GM15510 (cell line): ENCODE data around the gene WDR38.

ENCODE experiments used
- POLR2A ChIP-seq: IDR thresholded peaks from 3 replicates; pipeline ENCODE4 v1.6.1; 2011; ENCODE audit warnings: borderline replicate concordance; ENCODE audit not compliant: insufficient read length; ENCODE audit errors: extremely low read depth

Gene WDR38

GRCh38 chr9:124820698-124821623, 32.3 kb upstream of the WDR38 start:
- no peak for TF ChIP-seq POLR2A

GRCh38 chr9:124828489-124829333, 24.5 kb upstream of the WDR38 start:
- TF ChIP-seq POLR2A, result no peak

GRCh38 chr9:124829334-124829669, 24.0 kb upstream of the WDR38 start:
- TF ChIP-seq POLR2A, result no peak

GRCh38 chr9:124830593-124830992, 22.7 kb upstream of the WDR38 start:
- no peak for TF ChIP-seq POLR2A

- no peak for TF ChIP-seq POLR2A
Measured at GRCh38 chr9:124831642-124832364, 21.5 kb upstream of the WDR38 start.

- no peak for TF ChIP-seq POLR2A
Measured at GRCh38 chr9:124834591-124834990, 18.7 kb upstream of the WDR38 start.

- no peak for TF ChIP-seq POLR2A
Measured at GRCh38 chr9:124835026-124835557, 18.2 kb upstream of the WDR38 start.

- no peak for TF ChIP-seq POLR2A
Measured at GRCh38 chr9:124839612-124840299, 13.5 kb upstream of the WDR38 start.

GRCh38 chr9:124840300-124840833, 12.9 kb upstream of the WDR38 start:
- no peak for TF ChIP-seq POLR2A

- no peak for TF ChIP-seq POLR2A
Measured at GRCh38 chr9:124841075-124841821, 12.0 kb upstream of the WDR38 start.

- no peak for TF ChIP-seq POLR2A
Measured at GRCh38 chr9:124843456-124844034, 9.7 kb upstream of the WDR38 start.

- no peak for TF ChIP-seq POLR2A
Measured at GRCh38 chr9:124844291-124844690, 9.0 kb upstream of the WDR38 start.

- TF ChIP-seq POLR2A, result no peak
Measured at GRCh38 chr9:124846969-124847368, 6.3 kb upstream of the WDR38 start.

GRCh38 chr9:124849801-124850200, 3.5 kb upstream of the WDR38 start:
- TF ChIP-seq POLR2A, result no peak
